Esophagus squamous epithelium (tissue), 4 donors: ENCODE measurements around the gene LTF.

Source experiments
- POLR2A ChIP-seq, 4 donors: fragments of 450-650 bp; IDR thresholded peaks; one replicate each; pipeline ENCODE4 v1.6.1; 2017; ENCODE audit warnings: antibody characterized with exemption in 4 of 4, mild to moderate bottlenecking in 4 of 4, moderate library complexity in 3 of 4
- TF ChIP-seq, protein P1 (sequence below), 6 experiments: fragments of 450-650 bp in 4 of 6; fragments of 200-600 bp in 2 of 6; sonication (generic) in 2 of 6; IDR thresholded peaks; one replicate each; pipeline ENCODE4 v1.5.1; 2016 to 2019; ENCODE audit warnings: antibody characterized with exemption in 6 of 6, mild to moderate bottlenecking in 4 of 6, moderate library complexity in 4 of 6

DNA sequence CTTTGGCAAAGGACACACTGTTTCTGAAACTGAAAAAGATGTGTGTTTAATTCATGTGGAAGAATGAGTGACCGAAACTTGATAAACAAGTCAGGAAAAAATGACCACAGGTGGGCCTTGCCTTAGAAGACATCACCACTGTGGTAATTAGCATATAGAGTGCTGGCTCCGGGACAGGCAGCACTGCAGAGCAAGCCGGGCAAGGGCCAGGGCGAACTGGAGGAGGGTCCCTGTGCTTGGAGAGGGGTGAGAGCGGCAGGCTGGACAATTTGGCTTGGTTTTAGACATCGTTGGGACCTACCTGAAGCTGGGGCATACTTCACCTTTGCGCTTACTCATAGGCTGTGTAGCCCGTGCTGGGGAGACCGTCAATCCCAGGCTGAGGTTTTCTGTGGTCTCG, 41.2 kb upstream of the LTF start:
- TF ChIP-seq, protein P1, sequence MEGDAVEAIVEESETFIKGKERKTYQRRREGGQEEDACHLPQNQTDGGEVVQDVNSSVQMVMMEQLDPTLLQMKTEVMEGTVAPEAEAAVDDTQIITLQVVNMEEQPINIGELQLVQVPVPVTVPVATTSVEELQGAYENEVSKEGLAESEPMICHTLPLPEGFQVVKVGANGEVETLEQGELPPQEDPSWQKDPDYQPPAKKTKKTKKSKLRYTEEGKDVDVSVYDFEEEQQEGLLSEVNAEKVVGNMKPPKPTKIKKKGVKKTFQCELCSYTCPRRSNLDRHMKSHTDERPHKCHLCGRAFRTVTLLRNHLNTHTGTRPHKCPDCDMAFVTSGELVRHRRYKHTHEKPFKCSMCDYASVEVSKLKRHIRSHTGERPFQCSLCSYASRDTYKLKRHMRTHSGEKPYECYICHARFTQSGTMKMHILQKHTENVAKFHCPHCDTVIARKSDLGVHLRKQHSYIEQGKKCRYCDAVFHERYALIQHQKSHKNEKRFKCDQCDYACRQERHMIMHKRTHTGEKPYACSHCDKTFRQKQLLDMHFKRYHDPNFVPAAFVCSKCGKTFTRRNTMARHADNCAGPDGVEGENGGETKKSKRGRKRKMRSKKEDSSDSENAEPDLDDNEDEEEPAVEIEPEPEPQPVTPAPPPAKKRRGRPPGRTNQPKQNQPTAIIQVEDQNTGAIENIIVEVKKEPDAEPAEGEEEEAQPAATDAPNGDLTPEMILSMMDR (IDR thresholded peaks at IDR 0.05), result no peak
- TF ChIP-seq POLR2A (IDR thresholded peaks at IDR 0.05), result no peak
